Mucosa of gallbladder (tissue), 1 donor: ENCODE measurements around the gene JAK1. TPM values are rescaled to one million over a fixed set of nuclear protein-coding genes. Genes with fewer than 3 reads are reported as not detected.

Experiments
- total RNA-seq: library from RNA; stranded (reverse); gene quantifications from one replicate; pipeline ENCODE4 v1.2.1, GENCODE V29; 2021
- donor health status: DM: no; HTN: no; CAD: no.

JAK1 gene
- total RNA-seq, 1 donor from 2014 or later = 134 TPM

Other genes with a start within 250 kb of the JAK1 start
- 22.6 TPM for gene RAVER2, start 221.5 kb downstream of the JAK1 start, total RNA-seq
- 160 TPM for gene AK4, start 181.7 kb upstream of the JAK1 start, total RNA-seq